HG02852 (cell line): ENCODE results near the gene IFITM1.
"Not testable (repeated sequence)": the region's sequence is repeated elsewhere in the genome, so short reads cannot be mapped to it uniquely, and the experiment has no call there.

Source experiments
- ATAC-seq: cut with Tn5 transposase; IDR thresholded peaks from one replicate; pipeline ENCODE4 v1.9.1; 2021; ENCODE audit warnings: mild to moderate bottlenecking, moderate library complexity; ENCODE audit not compliant: unreplicated experiment

Gene IFITM1

DNA sequence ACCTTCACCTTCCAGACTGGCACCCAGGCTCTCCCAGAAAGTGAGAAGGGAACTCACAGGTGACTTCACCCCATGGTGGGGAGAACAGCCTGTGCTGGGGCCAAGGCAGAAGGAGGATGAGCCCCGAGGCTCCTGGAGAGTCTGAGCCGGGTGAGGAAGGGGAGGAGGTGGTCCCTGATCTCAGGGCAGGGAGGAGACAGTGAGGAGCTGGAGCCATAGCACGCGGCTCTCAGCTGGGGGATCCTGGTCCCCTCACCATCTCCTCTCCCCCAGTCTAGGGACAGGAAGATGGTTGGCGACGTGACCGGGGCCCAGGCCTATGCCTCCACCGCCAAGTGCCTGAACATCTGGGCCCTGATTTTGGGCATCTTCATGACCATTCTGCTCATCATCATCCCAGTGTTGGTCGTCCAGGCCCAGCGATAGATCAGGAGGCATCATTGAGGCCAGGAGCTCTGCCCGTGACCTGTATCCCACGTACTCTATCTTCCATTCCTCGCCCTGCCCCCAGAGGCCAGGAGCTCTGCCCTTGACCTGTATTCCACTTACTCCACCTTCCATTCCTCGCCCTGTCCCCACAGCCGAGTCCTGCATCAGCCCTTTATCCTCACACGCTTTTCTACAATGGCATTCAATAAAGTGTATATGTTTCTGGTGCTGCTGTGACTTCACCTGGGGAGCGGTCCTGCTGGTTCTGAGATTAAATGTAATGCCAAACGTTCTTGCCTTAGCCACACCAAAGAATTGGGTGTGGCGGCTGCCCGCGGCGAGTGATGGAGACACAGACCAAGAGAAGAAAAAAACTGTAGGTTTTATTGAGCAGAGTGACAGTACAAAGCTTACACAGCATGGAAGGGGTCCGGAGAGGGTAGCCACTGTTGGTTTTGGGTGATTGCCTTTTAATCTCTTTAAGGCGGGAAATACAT is 4.8 kb upstream of the IFITM1 start:
- not testable (repeated sequence) for ATAC-seq

DNA sequence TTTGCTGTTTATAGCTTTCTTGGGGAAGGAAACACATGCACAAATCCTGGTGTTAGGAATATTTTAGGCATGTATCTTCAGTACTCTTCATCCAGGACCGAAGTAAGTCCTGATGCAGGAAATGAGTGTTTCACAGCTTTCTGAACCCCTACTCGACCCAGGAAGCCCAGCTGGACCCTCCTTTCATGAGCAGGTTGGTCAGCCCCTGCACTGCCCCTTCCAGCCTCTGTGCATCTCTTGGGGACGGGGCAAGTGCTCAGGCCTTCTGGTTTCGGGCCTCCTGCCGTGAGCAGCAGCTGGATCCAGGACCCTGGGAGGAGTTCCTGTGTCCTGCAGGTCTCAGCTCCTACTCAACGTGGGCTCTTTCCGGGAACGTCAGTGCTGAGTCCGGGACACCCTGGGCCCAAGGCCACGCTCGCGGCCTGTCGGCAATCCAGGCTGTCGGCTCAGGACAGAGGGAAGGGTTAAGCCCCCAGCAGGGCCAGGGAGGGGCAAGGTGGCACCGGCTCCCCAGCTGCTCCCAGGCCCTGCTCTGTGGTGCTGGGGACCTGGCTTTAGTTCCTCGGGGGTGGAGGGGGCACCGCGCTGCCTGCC is 3.8 kb upstream of the IFITM1 start:
- not testable (repeated sequence) for ATAC-seq

DNA sequence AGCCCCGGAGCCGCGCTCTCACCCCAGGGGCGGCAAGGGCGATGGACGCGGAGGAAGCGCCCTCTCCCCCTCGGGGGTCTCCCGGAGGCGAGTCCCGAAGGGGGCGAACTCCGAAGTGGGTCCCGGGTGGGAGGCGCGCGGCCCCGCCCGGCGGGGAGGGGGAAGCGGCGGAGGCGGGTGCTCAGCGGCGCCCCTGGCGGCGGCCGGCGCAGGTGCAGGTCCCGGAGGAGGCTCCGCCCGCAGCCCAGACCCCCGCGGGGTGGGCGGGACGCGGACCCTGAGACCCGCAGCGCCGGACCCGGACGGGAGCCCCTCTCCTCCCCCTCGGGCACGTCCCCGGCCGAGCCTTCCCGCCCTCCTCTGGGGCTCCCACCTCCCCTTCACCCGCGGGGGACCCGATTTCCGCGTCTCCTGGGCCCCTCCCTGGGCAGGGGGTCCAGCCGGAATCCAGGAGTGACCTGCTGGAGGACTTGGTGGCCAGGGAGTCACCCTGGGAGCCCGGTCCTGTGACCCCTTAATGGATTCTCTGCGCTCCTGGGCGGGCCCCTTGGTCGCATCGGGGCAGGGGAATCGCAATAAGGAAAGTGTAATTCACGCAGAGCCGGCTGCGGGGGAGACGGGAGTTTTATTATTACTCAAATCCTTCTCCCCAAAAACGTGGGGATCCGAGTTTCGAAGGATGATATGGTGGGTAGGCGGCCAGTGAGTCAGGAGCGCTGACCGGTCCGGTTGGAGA is 2.7 kb upstream of the IFITM1 start:
- ATAC-seq = peak; percentile 38

DNA sequence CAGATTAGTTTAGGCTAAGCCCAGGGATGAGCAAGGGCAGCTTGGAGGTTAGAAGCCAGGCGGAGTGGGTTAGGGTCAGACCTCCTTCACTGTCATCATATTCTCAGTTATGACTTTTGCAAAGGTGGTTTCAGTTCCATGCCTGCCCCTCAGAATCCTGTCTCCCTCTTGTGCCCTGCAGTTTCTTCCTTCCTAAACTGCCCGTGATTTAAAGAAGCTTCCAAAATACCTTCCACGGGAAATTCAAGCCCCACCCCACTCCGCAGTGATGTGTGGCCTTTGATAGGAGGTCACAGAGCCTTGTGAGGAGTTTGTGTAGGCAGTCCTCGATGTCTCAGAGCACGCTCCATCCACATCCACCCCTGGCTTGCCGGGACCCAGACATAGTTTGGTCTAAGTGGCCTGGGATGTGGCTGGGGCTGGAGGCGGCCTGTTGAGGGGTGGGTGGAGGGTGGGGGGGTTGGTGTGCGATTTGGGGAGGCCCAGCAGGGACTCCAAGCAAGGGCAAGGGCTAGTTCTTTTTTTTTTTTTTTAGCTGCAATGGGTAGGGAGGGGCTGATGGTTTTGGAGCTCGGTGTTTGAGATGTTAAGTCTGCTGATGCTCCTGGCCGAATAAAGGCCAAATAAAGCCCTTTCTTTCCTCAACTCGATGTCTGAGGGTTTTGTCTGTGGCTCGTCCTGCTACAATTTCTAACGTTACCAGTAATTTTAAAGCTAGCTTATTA is 1.6 kb upstream of the IFITM1 start:
- ATAC-seq = no peak

DNA sequence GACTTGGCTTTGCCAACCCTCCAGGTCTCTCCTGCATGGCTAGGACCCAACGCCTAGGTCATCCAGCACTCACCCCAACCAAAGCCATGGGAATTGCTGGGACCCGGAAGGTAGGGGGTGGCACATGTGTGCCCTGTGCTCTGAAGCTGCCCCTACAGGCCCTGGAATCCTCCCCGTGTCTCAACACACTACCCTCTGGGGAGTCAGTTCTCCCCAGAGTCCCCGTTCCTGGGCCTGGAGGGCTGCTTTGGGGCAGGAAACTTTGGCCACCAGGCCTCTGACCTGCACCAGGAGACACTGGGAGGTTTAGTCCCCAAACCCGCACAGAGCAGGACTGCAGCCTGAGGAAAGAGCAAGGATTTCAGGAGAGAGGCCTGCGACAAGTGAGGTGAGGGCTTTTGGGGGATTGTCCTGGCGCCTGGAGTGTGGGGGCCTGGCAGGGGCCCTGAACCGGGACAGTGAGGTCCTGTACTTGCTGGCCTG is 495 bp upstream of the IFITM1 start:
- no peak for ATAC-seq

DNA sequence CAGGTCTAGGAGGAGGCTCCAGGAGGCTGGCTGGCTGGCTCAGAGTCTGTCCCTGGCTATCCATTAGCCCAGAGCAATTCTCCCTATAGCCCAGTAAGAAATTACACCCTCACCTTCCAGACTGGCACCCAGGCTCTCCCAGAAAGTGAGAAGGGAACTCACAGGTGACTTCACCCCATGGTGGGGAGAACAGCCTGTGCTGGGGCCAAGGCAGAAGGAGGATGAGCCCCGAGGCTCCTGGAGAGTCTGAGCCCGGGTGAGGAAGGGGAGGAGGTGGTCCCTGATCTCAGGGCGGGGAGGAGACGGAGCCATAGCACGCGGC is 675 bp downstream of the IFITM1 start:
- not testable (repeated sequence) for ATAC-seq

DNA sequence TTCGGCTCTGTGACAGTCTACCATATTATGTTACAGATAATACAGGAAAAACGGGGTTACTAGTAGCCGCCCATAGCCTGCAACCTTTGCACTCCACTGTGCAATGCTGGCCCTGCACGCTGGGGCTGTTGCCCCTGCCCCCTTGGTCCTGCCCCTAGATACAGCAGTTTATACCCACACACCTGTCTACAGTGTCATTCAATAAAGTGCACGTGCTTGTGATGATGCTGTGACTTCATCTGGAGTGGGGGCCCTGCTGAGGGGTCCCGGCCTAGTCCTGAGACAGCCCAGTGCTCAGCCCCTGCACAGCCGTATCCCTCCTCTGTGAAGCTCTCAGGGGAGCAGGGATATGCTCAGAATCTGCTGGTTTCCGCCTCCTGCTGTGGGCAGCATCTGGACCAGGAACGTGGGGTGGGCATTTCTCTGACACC is 1.2 kb downstream of the IFITM1 start:
- no peak for ATAC-seq

DNA sequence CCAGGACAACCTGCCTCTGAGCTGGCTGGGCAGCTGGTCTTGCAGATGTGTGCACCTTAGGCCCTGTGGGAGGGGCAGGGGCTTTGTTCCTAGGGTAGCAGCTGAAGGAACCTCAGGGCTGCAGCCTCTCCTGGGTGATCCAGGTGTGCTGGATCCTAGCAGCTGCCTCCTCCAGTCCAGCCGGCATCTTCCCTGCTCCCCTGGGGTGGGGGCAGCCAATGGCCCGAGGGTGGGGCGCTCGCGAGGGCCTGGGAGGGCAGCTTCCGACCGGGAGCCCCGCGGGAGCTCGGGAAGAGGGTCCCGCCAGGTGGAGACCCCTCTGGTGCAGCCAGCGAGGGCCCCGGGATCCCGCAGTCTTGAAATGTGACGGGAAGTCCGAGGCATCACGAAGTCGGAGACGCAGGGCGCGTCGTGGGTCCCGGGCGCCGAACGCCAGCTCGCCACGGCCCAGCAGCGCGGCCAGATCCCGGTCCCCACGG is 1.7 kb downstream of the IFITM1 start:
- ATAC-seq = no peak

DNA sequence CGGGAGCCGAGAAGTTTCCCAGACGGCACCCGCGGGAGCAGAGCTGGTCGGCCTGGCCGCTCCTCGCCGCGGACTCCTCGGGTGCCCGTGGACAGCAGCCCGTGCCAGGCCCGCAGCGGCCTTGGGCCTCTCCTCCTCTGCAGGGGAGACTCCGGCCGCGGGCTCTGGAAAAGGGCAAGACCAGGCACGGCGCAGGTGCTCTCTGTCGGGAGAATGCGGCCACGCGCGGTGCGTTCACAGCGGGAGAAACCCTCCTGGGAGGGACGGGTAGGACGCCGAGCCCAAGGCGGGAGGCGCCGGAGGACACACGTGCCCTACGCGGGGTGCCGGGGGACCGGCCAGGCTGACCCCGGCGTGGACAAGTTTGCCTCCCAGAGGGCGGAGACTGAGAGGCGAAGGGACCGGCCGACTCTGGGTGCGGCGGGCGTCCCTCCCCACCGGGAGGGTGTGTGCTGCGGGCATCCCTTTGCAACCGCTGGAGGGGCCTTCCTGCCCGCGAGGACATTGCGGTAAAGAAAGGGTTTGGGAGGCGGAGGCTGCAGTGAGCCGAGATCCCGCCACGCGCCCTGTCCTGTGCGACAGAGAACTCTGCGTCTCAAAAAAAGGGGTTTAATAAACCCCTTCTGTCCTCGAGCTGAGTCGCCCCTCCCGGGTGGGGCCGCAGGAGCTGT is 2.3 kb downstream of the IFITM1 start:
- no peak for ATAC-seq

DNA sequence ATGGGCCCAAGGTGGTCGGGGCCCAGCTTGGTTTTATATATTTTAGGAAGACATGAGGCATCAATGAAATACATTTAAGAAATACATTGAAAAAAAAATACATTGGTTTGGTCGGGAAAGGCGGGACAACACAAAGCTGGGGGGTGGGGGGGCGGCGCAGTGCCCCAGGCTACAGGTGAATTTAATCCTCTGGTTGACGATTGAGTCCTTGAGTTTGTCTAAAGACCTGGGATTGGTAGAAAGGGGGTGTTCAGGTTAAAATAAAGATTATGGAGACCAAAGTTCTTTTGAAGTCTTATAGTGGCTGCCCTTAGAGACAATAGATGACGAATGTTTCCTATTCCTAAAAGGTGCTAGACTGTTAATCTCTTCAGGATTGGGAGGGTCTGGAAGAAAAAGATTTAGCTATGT is 3.1 kb downstream of the IFITM1 start:
- ATAC-seq = no peak

DNA sequence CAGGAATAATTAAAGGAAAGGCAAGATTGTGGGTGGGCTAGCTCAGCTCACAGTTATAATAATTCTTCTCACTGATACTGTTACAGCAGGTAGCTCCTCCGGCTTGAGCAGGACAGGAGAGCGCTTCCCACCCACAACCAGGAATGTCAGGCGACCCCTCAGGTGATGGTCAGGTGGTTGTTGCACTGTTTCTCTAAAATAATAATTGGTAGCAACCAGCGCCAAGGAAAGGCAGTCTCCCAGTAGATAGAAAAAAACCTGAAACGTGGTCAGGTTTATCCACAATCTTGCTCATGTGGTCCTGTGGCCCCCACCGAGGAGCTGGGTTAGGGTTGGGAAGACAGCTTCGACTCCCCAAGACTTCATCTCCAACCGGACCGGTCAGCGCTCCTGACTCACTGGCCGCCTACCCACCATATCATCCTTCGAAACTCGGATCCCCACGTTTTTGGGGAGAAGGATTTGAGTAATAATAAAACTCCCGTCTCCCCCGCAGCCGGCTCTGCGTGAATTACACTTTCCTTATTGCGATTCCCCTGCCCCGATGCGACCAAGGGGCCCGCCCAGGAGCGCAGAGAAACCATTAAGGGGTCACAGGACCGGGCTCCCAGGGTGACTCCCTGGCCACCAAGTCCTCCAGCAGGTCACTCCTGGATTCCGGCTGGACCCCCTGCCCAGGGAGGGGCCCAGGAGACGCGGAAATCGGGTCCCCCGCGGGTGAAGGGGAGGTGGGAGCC is 4.0 kb downstream of the IFITM1 start:
- ATAC-seq = not testable (repeated sequence)

DNA sequence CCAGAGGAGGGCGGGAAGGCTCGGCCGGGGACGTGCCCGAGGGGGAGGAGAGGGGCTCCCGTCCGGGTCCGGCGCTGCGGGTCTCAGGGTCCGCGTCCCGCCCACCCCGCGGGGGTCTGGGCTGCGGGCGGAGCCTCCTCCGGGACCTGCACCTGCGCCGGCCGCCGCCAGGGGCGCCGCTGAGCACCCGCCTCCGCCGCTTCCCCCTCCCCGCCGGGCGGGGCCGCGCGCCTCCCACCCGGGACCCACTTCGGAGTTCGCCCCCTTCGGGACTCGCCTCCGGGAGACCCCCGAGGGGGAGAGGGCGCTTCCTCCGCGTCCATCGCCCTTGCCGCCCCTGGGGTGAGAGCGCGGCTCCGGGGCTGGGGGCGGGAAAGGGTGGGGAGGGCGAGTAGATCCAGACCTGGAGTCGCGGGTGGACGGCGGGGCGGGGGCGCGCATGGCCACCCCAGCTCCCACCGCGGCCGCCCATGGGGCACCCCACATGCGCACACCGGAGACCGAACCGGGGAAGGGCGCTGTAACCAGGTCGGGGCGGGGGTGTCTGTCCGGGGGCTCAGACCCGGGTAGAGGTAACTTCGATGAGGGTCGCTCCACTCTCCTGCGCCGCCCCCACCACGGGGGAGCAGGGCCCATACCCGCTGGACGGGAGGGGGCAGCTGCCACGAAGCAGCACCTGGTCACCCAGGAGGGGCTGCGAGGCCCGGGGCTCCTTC is 4.7 kb downstream of the IFITM1 start:
- peak; percentile 36 for ATAC-seq

DNA sequence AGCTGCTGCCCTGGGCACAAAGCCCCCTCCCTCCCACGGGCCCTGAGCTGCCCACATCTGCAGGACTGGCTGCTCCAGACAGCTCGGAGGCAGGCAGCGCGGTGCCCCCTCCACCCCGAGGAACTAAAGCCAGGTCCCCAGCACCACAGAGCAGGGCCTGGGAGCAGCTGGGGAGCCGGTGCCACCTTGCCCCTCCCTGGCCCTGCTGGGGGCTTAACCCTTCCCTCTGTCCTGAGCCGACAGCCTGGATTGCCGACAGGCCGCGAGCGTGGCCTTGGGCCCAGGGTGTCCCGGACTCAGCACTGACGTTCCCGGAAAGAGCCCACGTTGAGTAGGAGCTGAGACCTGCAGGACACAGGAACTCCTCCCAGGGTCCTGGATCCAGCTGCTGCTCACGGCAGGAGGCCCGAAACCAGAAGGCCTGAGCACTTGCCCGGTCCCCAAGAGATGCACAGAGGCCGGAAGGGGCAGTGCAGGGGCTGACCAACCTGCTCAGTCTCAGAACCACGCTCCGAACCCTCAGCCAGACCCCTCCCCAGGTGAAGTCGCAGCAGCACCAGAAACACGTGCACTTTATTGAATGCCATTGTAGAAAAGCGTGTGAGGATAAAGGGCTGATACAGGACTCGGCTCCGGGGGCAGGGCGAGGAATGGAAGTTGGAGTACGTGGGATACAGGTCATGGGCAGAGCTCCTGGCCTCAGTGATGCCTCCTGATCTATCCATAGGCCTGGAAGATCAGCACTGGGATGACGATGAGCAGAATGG is 5.5 kb downstream of the IFITM1 start:
- ATAC-seq = not testable (repeated sequence)

DNA sequence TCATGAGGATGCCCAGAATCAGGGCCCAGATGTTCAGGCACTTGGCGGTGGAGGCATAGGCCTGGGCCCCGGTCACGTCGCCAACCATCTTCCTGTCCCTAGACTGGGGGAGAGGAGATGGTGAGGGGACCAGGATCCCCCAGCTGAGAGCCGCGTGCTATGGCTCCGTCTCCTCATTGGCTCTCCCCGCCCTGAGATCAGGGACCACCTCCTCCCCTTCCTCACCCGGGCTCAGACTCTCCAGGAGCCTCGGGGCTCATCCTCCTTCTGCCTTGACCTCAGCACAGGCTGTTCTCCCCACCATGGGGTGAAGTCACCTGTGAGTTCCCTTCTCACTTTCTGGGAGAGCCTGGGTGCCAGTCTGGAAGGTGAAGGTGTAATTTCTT is 6.0 kb downstream of the IFITM1 start:
- not testable (repeated sequence) for ATAC-seq

DNA sequence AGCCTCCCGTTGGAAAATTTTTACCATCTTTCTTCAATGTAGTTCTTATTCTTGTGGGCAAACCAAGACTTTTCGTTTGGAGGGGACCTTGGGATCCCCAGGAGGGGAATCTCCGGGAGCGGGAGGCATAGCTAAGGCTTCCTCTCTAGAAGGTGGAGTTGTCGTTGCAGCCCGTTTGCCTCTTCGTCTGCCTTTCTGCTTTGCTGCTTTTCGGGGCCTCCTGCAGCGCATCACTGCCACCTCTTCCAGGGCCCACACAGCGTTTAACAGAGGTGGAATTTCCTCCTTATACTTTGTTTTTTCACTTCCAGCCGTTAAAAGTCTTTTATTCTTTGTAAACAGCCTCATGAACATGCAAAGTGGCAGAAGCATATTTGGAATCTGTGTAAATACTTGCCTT is 10.3 kb downstream of the IFITM1 start:
- ATAC-seq = no peak

DNA sequence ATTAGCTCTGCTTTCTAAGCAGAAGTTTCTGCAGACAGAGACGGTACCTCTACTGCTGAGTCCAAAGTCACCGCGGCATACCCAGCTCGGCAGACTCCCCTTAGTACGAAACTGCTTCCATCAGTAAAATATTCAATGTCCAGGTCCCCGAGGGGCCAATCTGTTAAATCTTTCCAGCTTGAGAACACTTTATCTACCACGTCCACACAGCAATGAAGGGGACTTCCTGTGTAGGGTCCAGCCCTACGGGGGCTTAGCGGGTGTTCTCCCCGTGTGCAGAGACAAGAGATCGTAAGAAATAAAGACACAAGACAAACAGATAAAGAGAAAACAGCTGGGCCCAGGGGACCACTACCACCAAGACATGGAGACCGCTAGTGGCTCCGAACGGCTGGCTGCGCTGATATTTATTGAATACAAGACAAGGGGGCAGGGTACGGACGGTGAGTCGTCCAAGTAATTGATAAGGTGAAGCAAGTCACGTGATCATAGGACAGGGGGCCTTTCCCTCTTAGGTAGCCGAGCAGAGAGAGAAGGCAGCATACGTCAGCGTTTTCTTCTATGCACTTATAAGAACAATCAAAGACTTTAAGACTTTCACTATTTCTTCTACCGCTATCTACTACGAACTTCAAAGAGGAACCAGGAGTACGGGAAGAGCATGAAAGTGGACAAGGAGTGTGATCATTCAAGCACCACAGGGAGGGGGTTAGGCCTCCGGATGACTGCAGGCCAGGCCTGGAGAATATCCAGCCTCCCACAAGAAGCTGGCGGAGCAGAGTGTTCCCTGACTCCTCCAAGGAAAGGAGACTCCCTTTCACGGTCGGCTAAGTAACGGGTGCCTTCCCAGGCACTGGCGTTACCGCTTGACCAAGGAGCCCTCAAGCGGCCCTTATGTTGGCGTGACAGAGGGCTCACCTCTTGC is 11.0 kb downstream of the IFITM1 start:
- not testable (repeated sequence) for ATAC-seq
